PC-9 (cell line): Measurements from ENCODE around the gene ADNP.

ENCODE experiments used
- EZH2 ChIP-seq: fragments of 200-600 bp; sonication (generic); IDR thresholded peaks from 2 replicates; pipeline ENCODE4 v1.8.0; 2017; ENCODE audit warnings: antibody characterized with exemption, low read depth
- TF ChIP-seq, protein P1 (sequence below): fragments of 200-600 bp; sonication (generic); conservative IDR thresholded peaks from 2 replicates; pipeline ENCODE4 v1.6.1; 2017; ENCODE audit warnings: mixed run types, antibody characterized with exemption, mild to moderate bottlenecking, moderate library complexity

DNA sequence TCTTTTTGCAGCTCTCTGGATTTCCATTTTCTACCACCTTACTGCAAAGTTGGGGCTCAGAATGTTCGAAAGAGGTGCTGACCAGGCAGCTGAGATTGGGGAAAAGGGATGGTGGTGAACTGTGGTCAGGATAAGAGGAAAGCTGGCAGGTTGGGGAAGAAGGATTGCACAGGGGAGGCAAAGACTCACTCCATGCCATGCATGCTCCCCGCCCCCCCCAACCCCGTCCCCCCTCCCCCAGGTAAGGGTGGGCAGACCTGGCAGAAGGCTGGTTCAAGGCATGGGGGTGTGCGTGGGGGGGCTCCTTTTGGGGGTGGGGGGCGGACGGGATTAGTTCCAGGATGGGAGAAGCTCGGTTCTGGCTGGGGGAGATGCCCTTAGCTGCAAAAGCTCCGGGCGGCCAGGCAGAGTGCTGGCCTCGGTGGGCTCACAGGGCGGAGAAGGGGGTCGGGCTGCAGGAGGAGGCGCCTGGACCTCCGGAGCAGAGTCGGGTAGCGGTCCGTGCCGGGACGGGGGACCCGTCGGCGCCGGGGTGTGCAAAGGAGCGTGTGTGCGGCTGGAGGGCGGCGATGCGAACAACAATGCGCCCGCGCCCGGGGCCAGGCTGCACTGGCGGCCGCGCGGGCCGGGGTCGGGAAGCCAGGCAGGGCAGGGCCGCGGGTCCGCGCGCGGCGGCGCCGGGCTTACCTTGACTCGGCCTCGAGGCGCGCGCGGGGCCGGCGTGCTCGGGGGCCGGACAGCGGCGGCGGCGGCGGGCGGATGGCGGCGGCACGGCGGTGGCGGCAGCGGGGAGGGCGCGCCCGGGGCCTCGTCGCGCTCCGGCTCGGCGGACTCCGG, 880 bp downstream of the ADNP start:
- TF ChIP-seq, protein P1, sequence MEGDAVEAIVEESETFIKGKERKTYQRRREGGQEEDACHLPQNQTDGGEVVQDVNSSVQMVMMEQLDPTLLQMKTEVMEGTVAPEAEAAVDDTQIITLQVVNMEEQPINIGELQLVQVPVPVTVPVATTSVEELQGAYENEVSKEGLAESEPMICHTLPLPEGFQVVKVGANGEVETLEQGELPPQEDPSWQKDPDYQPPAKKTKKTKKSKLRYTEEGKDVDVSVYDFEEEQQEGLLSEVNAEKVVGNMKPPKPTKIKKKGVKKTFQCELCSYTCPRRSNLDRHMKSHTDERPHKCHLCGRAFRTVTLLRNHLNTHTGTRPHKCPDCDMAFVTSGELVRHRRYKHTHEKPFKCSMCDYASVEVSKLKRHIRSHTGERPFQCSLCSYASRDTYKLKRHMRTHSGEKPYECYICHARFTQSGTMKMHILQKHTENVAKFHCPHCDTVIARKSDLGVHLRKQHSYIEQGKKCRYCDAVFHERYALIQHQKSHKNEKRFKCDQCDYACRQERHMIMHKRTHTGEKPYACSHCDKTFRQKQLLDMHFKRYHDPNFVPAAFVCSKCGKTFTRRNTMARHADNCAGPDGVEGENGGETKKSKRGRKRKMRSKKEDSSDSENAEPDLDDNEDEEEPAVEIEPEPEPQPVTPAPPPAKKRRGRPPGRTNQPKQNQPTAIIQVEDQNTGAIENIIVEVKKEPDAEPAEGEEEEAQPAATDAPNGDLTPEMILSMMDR: no peak
- no peak for TF ChIP-seq EZH2
